ENCODE measurements around the gene NQO2.
A peak's percentile ranks its signal among the peaks of the same experiment; 100 is the strongest.
"Not testable (repeated sequence)": the region's sequence is repeated elsewhere in the genome, so short reads cannot be mapped to it uniquely, and the experiment has no call there.

The NQO2 gene

GRCh38 chr6:3016473-3017280 is 17.0 kb downstream of the NQO2 start:
- no peak for DNase-seq

GRCh38 chr6:3017304-3017703 is 17.6 kb downstream of the NQO2 start:
- DNase-seq = no peak

GRCh38 chr6:3019065-3019464 is 19.4 kb downstream of the NQO2 start:
- no peak for DNase-seq

GRCh38 chr6:3019749-3020320 is 20.1 kb downstream of the NQO2 start:
- DNase-seq = no peak

- DNase-seq = not testable (repeated sequence)
Measured at GRCh38 chr6:3020976-3021598, 21.4 kb downstream of the NQO2 start.

- no peak for DNase-seq
Measured at GRCh38 chr6:3022765-3023662, 23.3 kb downstream of the NQO2 start.

- DNase-seq = peak; percentile 97
Measured at GRCh38 chr6:3023663-3024483, 24.2 kb downstream of the NQO2 start.

GRCh38 chr6:3026791-3027626 is 27.3 kb downstream of the NQO2 start:
- DNase-seq = no peak

GRCh38 chr6:3028156-3028555 is 28.5 kb downstream of the NQO2 start:
- DNase-seq = not testable (repeated sequence)

GRCh38 chr6:3031857-3032640 is 32.4 kb downstream of the NQO2 start:
- DNase-seq = peak; percentile 49

GRCh38 chr6:3032986-3033385 is 33.3 kb downstream of the NQO2 start:
- no peak for DNase-seq

- no peak for DNase-seq
Measured at GRCh38 chr6:3033652-3034051, 34.0 kb downstream of the NQO2 start.

- no peak for DNase-seq
Measured at GRCh38 chr6:3035397-3035796, 35.7 kb downstream of the NQO2 start.

- DNase-seq = no peak
Measured at GRCh38 chr6:3036861-3037637, 37.4 kb downstream of the NQO2 start.

- DNase-seq = no peak
Measured at GRCh38 chr6:3037638-3038365, 38.1 kb downstream of the NQO2 start.

- peak; percentile 48 for DNase-seq
Measured at GRCh38 chr6:3039384-3039783, 39.7 kb downstream of the NQO2 start.

GRCh38 chr6:3041147-3041546 is 41.5 kb downstream of the NQO2 start:
- no peak for DNase-seq

GRCh38 chr6:3041606-3042005 is 41.9 kb downstream of the NQO2 start:
- DNase-seq = no peak

GRCh38 chr6:3045369-3045768 is 45.7 kb downstream of the NQO2 start:
- no peak for DNase-seq
